HepG2 (cell line): ENCODE data around the gene CLDN9. TPM values are rescaled to one million over a fixed set of nuclear protein-coding genes. Genes with fewer than 3 reads are reported as not detected.

Experiments used
- ATAC-seq: fragments of 200-7000 bp; cut with Tn5 transposase; 3 replicates; pipeline ENCODE4 v1.9.1; 2020; ENCODE audit warnings: mild to moderate bottlenecking, moderate library complexity
- BruUV-seq: library from RNA; stranded (reverse); fragments of 400-500 nt; replicated peaks from 2 replicates; lab custom pipeline; 2021; lab: Mats Ljungman, UMichigan
- CTCF ChIA-PET: fragments of 300-600 bp; formaldehyde crosslinking; extraction: SDS; loops from one replicate; lab custom pipeline; 2021; ENCODE audit warnings: low total read pairs, inconsistent platforms, low intra/inter-chr PET ratio; lab: Yijun Ruan, JAX
- POLR2A ChIA-PET: fragments of 350-600 bp; sonication (Branson Sonifier 250); formaldehyde crosslinking; loops from one replicate; lab custom pipeline; 2020; ENCODE audit warnings: antibody characterized with exemption, inconsistent platforms; lab: Yijun Ruan, JAX
- DNase-seq: peaks from one replicate; pipeline ENCODE4 v3.0.0-alpha.2; 2015; ENCODE audit warnings: low spot score
- FAIRE-seq: peaks from 3 replicates; lab custom pipeline; 2011; peaks lifted over from hg19 to GRCh38; lab: Jason Lieb, UNC
- H2AFZ ChIP-seq: one replicate; pipeline ENCODE4 v1.6.1; 2011; ENCODE audit warnings: low read length, inconsistent platforms
- H3K27ac ChIP-seq: fragments of 300-600 bp; 3 replicates; pipeline ENCODE4 v1.8.0; 2011; ENCODE audit warnings: mixed run types, mild to moderate bottlenecking, mixed read lengths, low read length, inconsistent platforms; ENCODE audit not compliant: insufficient read depth; ENCODE audit errors: extremely low read length
- H3K27me3 ChIP-seq, 2 experiments: fragments of 200-600 bp in 1 of 2; 2 replicates in 1 of 2; 3 replicates in 1 of 2; pipeline versions ENCODE4 v1.6.0 to v1.8.0; 2011; ENCODE audit warnings: low read length in 2 of 2, mild to moderate bottlenecking in 2 of 2, moderate library complexity in 2 of 2, inconsistent platforms in 1 of 2; ENCODE audit not compliant: insufficient read depth in 2 of 2, control insufficient read depth in 1 of 2
- H3K36me3 ChIP-seq, 2 experiments: fragments of 200-600 bp in 1 of 2; replicated peaks in 1 of 2; 2 replicates in 1 of 2; 3 replicates in 1 of 2; pipeline versions ENCODE4 v1.5.1 to v1.8.0; 2011; ENCODE audit warnings: low read length in 2 of 2, inconsistent platforms in 1 of 2; ENCODE audit not compliant: insufficient read depth in 2 of 2, control insufficient read depth in 1 of 2
- H3K4me1 ChIP-seq: 2 replicates; pipeline ENCODE4 v1.5.1; 2012; ENCODE audit warnings: low read length, inconsistent platforms; ENCODE audit not compliant: insufficient read depth
- H3K4me2 ChIP-seq: 2 replicates; pipeline ENCODE4 v1.6.0; 2011; ENCODE audit warnings: low read depth, low read length, inconsistent platforms
- H3K4me3 ChIP-seq, 3 experiments: fragments of 200-600 bp in 1 of 3; sonication (generic), shearing (Covaris generic) in 1 of 3; replicated peaks in 1 of 3; 2 replicates each; pipeline ENCODE4 v1.5.1; 2011 to 2016; ENCODE audit warnings: low read length in 3 of 3, inconsistent platforms in 2 of 3, low read depth in 2 of 3, mild to moderate bottlenecking in 2 of 3, control low read depth in 1 of 3, mixed read lengths in 1 of 3; ENCODE audit not compliant: insufficient read depth in 1 of 3
- H3K79me2 ChIP-seq: one replicate; pipeline ENCODE4 v1.6.1; 2011; ENCODE audit warnings: low read length, inconsistent platforms; ENCODE audit not compliant: insufficient read depth
- H3K9ac ChIP-seq: 2 replicates; pipeline ENCODE4 v1.6.0; 2011; ENCODE audit warnings: mild to moderate bottlenecking, low read depth, low read length, inconsistent platforms; ENCODE audit not compliant: insufficient read depth
- H3K9me3 ChIP-seq: 2 replicates; pipeline ENCODE4 v1.5.1; 2012; ENCODE audit warnings: mild to moderate bottlenecking, low read length
- H4K20me1 ChIP-seq: 2 replicates; pipeline ENCODE4 v1.6.0; 2011; ENCODE audit warnings: inconsistent platforms, mild to moderate bottlenecking, low read length, moderate library complexity; ENCODE audit not compliant: insufficient read depth
- CHCHD3 ChIP-seq: sonication (generic); formaldehyde crosslinking; IDR thresholded peaks from 2 replicates; pipeline ENCODE4 v1.8.0; 2022; ENCODE audit warnings: mild to moderate bottlenecking, missing genetic modification reagents, moderate library complexity
- SIX4 ChIP-seq: sonication (generic); formaldehyde crosslinking; IDR thresholded peaks from 2 replicates; pipeline ENCODE4 v1.4.0; 2020; ENCODE audit warnings: missing genetic modification reagents
- ZNF329 ChIP-seq: sonication (generic); formaldehyde crosslinking; IDR thresholded peaks from 2 replicates; pipeline ENCODE4 v1.9.0; 2021; ENCODE audit warnings: low read depth, mild to moderate bottlenecking, missing genetic modification reagents
- ZNF546 ChIP-seq: sonication (generic); formaldehyde crosslinking; conservative IDR thresholded peaks from 2 replicates; pipeline ENCODE4 v1.8.1; 2023; ENCODE audit warnings: mild to moderate bottlenecking, missing genetic modification reagents
- WGBS: methylation state at CpG from one replicate; pipeline ENCODE4 v1.1.6; 2017; ENCODE audit warnings: low lambda C conversion rate; 5-methylcytosine and 5-hydroxymethylcytosine counted together
- in situ Hi-C: cut with HindIII; loops from 2 replicates; pipeline ENCODE4 v1.10.0; 2017; ENCODE audit warnings: low pct_unique_long_range_greater_than_20kb; ENCODE audit not compliant: extremely low pct_ligation_motif_present
- intact Hi-C: fragments of 100-400 bp; cut with micrococcal nuclease; formaldehyde crosslinking; loops from one replicate; pipeline ENCODE4 v1.10.0; 2022; ENCODE audit not compliant: unreplicated experiment
- polyA plus RNA-seq, 8 experiments: library from polyadenylated mRNA; depleted of rRNA in 3 of 8; stranded (reverse) in 7 of 8; unstranded in 1 of 8; fragments of >200 nt; fragmentation: Illumina TruSeq in 4 of 8; extraction: Trizol in 4 of 8; gene quantifications; 2 replicates each; pipeline versions ENCODE4 v1.2.1 to v1.2.3, GENCODE V29; 2011 to 2016; ENCODE audit warnings: low read depth in 4 of 8, missing spikeins in 1 of 8, mixed read lengths in 1 of 8; ENCODE audit not compliant: insufficient read depth in 1 of 8
- total RNA-seq, 5 experiments: library from RNA; depleted of rRNA; stranded (reverse); fragments of >200 nt; fragmentation: Illumina TruSeq; extraction: Trizol; gene quantifications; 2 replicates each; pipeline ENCODE4 v1.2.3, GENCODE V29; 2016; ENCODE audit warnings: low read depth in 1 of 5
- TF ChIP-seq, protein P1 (sequence below): sonication (generic); formaldehyde crosslinking; IDR thresholded peaks from one replicate; pipeline ENCODE4 v1.5.1; 2020; ENCODE audit warnings: mild to moderate bottlenecking, missing genetic modification reagents; ENCODE audit errors: not compliant biosample characterization
- TF ChIP-seq, protein P2 (sequence below): sonication (generic); formaldehyde crosslinking; IDR thresholded peaks from 2 replicates; pipeline ENCODE4 v1.4.0; 2020; ENCODE audit warnings: missing genetic modification reagents

The CLDN9 gene
- total and polyA plus RNA-seq, 2 of the 13 experiments (the other 11 are each of a cell fraction or from before 2014, with no cell fraction given): 0.15 to 0.26 TPM

DNA sequence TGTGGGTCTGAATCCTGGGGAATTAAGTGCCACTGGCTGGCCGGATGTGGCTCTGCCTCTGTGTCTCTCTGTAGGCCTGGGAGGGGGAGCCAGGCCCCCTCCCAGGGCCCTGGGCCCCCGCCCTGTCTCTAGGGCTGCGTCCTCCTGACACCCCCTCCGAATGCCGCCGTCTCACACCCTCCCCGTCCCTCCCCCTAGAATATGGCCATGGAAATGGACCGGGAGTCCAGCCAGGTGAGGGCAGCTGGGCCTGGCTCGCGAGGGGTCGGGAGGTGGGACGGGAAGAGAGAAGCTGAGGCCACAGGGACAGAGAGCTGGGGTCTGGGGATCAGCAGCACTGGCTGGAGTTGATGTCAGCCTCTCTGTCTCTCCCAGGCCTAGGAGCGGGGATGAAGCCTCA is 16.4 kb upstream of the CLDN9 start (continued):
- TF ChIP-seq, protein P1, sequence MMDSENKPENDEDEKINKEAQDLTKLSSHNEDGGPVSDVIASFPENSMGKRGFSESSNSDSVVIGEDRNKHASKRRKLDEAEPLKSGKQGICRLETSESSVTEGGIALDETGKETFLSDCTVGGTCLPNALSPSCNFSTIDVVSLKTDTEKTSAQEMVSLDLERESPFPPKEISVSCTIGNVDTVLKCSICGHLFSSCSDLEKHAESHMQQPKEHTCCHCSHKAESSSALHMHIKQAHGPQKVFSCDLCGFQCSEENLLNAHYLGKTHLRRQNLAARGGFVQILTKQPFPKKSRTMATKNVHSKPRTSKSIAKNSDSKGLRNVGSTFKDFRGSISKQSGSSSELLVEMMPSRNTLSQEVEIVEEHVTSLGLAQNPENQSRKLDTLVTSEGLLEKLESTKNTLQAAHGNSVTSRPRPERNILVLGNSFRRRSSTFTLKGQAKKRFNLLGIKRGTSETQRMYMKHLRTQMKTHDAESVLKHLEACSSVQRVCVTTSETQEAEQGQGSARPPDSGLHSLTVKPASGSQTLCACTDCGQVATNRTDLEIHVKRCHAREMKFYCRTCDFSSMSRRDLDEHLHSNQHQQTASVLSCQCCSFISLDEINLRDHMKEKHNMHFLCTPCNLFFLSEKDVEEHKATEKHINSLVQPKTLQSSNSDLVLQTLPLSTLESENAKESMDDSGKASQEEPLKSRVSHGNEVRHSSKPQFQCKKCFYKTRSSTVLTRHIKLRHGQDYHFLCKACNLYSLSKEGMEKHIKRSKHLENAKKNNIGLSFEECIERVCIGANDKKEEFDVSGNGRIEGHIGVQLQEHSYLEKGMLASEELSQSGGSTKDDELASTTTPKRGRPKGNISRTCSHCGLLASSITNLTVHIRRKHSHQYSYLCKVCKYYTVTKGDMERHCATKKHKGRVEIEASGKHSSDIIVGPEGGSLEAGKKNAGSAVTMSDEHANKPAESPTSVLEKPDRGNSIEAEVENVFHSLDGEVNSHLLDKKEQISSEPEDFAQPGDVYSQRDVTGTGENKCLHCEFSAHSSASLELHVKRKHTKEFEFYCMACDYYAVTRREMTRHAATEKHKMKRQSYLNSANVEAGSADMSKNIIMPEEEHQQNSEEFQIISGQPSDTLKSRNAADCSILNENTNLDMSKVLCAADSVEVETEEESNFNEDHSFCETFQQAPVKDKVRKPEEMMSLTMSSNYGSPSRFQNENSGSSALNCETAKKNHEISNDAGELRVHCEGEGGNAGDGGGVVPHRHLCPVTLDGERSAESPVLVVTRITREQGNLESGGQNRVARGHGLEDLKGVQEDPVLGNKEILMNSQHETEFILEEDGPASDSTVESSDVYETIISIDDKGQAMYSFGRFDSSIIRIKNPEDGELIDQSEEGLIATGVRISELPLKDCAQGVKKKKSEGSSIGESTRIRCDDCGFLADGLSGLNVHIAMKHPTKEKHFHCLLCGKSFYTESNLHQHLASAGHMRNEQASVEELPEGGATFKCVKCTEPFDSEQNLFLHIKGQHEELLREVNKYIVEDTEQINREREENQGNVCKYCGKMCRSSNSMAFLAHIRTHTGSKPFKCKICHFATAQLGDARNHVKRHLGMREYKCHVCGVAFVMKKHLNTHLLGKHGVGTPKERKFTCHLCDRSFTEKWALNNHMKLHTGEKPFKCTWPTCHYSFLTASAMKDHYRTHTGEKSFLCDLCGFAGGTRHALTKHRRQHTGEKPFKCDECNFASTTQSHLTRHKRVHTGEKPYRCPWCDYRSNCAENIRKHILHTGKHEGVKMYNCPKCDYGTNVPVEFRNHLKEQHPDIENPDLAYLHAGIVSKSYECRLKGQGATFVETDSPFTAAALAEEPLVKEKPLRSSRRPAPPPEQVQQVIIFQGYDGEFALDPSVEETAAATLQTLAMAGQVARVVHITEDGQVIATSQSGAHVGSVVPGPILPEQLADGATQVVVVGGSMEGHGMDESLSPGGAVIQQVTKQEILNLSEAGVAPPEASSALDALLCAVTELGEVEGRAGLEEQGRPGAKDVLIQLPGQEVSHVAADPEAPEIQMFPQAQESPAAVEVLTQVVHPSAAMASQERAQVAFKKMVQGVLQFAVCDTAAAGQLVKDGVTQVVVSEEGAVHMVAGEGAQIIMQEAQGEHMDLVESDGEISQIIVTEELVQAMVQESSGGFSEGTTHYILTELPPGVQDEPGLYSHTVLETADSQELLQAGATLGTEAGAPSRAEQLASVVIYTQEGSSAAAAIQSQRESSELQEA: no peak
- TF ChIP-seq CHCHD3 (no peak), ZNF546 (no peak), SIX4 (CRISPR knock-in tag) (no peak), ZNF329 (CRISPR knock-in tag) (no peak)
- TF ChIP-seq, all 625 proteins: peak for 0

GRCh38 chr16:2999929-3000328 is 12.8 kb upstream of the CLDN9 start:
- Histone ChIP-seq H3K79me2 (no peaks in the 10 kb centered on the region), H3K27ac (no peak overlapping the region), H2AFZ (no peak overlapping the region), H3K9me3 (no peaks in the 10 kb centered on the region), H3K4me2 (no peak overlapping the region), H3K27me3 (no peaks in the 10 kb centered on the region), H3K4me3 (no peak overlapping the region), H3K9ac (no peak overlapping the region), H3K36me3 (no peaks in the 10 kb centered on the region), H4K20me1 (no peaks in the 10 kb centered on the region), H3K4me1 (peaks cover 11% of the 10 kb centered on the region)
- TF ChIP-seq, protein P2, sequence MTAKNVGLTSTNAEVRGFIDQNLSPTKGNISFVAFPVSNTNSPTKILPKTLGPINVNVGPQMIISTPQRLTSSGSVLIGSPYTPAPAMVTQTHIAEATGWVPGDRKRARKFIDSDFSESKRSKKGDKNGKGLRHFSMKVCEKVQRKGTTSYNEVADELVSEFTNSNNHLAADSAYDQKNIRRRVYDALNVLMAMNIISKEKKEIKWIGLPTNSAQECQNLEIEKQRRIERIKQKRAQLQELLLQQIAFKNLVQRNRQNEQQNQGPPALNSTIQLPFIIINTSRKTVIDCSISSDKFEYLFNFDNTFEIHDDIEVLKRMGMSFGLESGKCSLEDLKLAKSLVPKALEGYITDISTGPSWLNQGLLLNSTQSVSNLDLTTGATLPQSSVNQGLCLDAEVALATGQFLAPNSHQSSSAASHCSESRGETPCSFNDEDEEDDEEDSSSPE (CRISPR knock-in tag): no peak
- FAIRE-seq (no peak), DNase-seq (no peak), ATAC-seq (no peak)
- ChIA-PET CTCF (no interaction called here), POLR2A (interaction anchor here (0.9 to 2.0 kb wide), 3 partner anchors 21 to 46 kb away, joined by 3 to 5 read pairs (median 4); partner anchors contain the start of genes HCFC1R1 and THOC6)
- WGBS: 84% methylated on average over 6 of the region's 6 CpGs
- in situ Hi-C loops: no loop called here
- BruUV-seq: no TSS peak
- intact Hi-C loops: no loop called here
